PFSK-1 (cell line): ENCODE data around the gene ITGA3.

Experiments used
- FOXP2 ChIP-seq: optimal IDR thresholded peaks from 2 replicates; pipeline ENCODE3; 2011; ENCODE audit warnings: borderline replicate concordance, control low read depth, inconsistent platforms; ENCODE audit not compliant: insufficient read depth; ENCODE audit errors: extremely low read length, extremely low read depth
- POLR2AphosphoS5 ChIP-seq: IDR thresholded peaks from 2 replicates; pipeline ENCODE4 v1.6.1; 2012; ENCODE audit warnings: low read depth, mild to moderate bottlenecking, control low read depth, low read length, moderate library complexity
- REST ChIP-seq, 2 experiments: IDR thresholded peaks; 2 replicates each; pipeline versions ENCODE4 v1.6.1 to v1.8.0; 2011 to 2012; ENCODE audit warnings: low read depth in 2 of 2, low read length in 2 of 2, control low read depth in 1 of 2, inconsistent platforms in 1 of 2, mild to moderate bottlenecking in 1 of 2, moderate library complexity in 1 of 2; ENCODE audit not compliant: insufficient read depth in 1 of 2
- SIN3A ChIP-seq: IDR thresholded peaks from 2 replicates; pipeline ENCODE4 v1.6.1; 2012; ENCODE audit warnings: mild to moderate bottlenecking, low read length, moderate library complexity, borderline replicate concordance; ENCODE audit not compliant: insufficient read depth
- TAF1 ChIP-seq: IDR thresholded peaks from 2 replicates; pipeline ENCODE4 v1.6.1; 2012; ENCODE audit warnings: low read length, control low read depth, borderline replicate concordance; ENCODE audit not compliant: insufficient read depth

- TF ChIP-seq REST (IDR thresholded peaks at IDR 0.05; ENCODE audit: insufficient read depth in 1 of 2, low read depth in 2 of 2, low read length in 2 of 2), result no peak
- TF ChIP-seq SIN3A, result no peak
- TF ChIP-seq POLR2AphosphoS5, result no peak
- no peak for TF ChIP-seq FOXP2
- no peak for TF ChIP-seq TAF1
Observed at GRCh38 chr17:50051606-50052005, 4.3 kb upstream of the ITGA3 start.
